Karpas-422 (cell line): ENCODE data around the gene IPMK. TPM values are rescaled to one million over a fixed set of nuclear protein-coding genes. Genes with fewer than 3 reads are reported as not detected.

ENCODE experiments used
- DNase-seq: peaks from one replicate; pipeline ENCODE4 v3.0.0-alpha.2; 2015
- H2AFZ ChIP-seq: fragments of 200-600 bp; sonication (generic); 2 replicates; pipeline ENCODE4 v1.6.1; 2014; ENCODE audit warnings: antibody characterized with exemption, low read length, mixed read lengths
- H3K27ac ChIP-seq: fragments of 200-600 bp; sonication (generic); 2 replicates; pipeline ENCODE4 v1.5.1; 2014; ENCODE audit warnings: mild to moderate bottlenecking, low read length, moderate library complexity
- H3K27me3 ChIP-seq: fragments of 200-600 bp; sonication (generic); 2 replicates; pipeline ENCODE4 v1.6.1; 2014; ENCODE audit warnings: low read length, mixed read lengths
- H3K36me3 ChIP-seq: fragments of 200-600 bp; sonication (generic); 2 replicates; pipeline ENCODE4 v1.6.1; 2014; ENCODE audit warnings: low read length, mixed read lengths; ENCODE audit not compliant: insufficient read depth
- H3K4me1 ChIP-seq: fragments of 200-600 bp; sonication (generic); 2 replicates; pipeline ENCODE4 v1.6.1; 2014; ENCODE audit warnings: mild to moderate bottlenecking, low read length, mixed read lengths
- H3K4me2 ChIP-seq: fragments of 200-600 bp; sonication (generic); 2 replicates; pipeline ENCODE4 v1.6.1; 2014; ENCODE audit warnings: low read length, low read depth, mild to moderate bottlenecking; ENCODE audit not compliant: poor library complexity, severe bottlenecking
- H3K4me3 ChIP-seq: fragments of 200-600 bp; sonication (generic); 2 replicates; pipeline ENCODE4 v1.5.1; 2014; ENCODE audit warnings: mild to moderate bottlenecking, antibody characterized with exemption, low read length, mixed read lengths
- H3K79me2 ChIP-seq: fragments of 200-600 bp; sonication (generic); 2 replicates; pipeline ENCODE4 v1.6.1; 2014; ENCODE audit warnings: mild to moderate bottlenecking, low read length, mixed read lengths
- H3K9ac ChIP-seq: fragments of 200-600 bp; sonication (generic); 2 replicates; pipeline ENCODE4 v1.6.0; 2014; ENCODE audit warnings: low read length
- H3K9me2 ChIP-seq: fragments of 200-600 bp; sonication (generic), shearing (Covaris generic); replicated peaks from 2 replicates; pipeline ENCODE4 v1.6.0; 2014; ENCODE audit warnings: mild to moderate bottlenecking, low read length, moderate library complexity; ENCODE audit not compliant: insufficient read depth
- H3K9me3 ChIP-seq: fragments of 300-700, 200-600 bp; sonication (generic); 2 replicates; pipeline ENCODE4 v1.6.1; 2014; ENCODE audit warnings: low read length, mixed read lengths
- H4K20me1 ChIP-seq: fragments of 200-600 bp; sonication (generic); 2 replicates; pipeline ENCODE4 v1.6.1; 2014; ENCODE audit warnings: mild to moderate bottlenecking, antibody characterized with exemption, low read length, low read depth; ENCODE audit not compliant: insufficient read depth
- total RNA-seq: library from RNA; depleted of rRNA; stranded (reverse); fragments of >200 nt; shearing (Covaris generic); gene quantifications from 2 replicates; pipeline ENCODE4 v1.2.3, GENCODE V29; 2014; ENCODE audit warnings: low replicate concordance

The IPMK gene
- total RNA-seq, 1 experiment from 2014 or later: 25.2 TPM

- no peak for DNase-seq
- H3K36me3 ChIP-seq: peaks cover 33% of the 10 kb centered on the region
- H3K4me1 ChIP-seq: peaks cover 9% of the 10 kb centered on the region
- no peak overlapping the region for H3K4me2 ChIP-seq
- no peaks in the 10 kb centered on the region for H3K27me3 ChIP-seq
- H3K9ac ChIP-seq: no peak overlapping the region
- peaks cover 98% of the 10 kb centered on the region for H3K79me2 ChIP-seq
- H3K4me3 ChIP-seq: no peak overlapping the region
- H2AFZ ChIP-seq: no peak overlapping the region
- H3K9me2 ChIP-seq: no peaks in the 10 kb centered on the region
- H3K9me3 ChIP-seq: no peaks in the 10 kb centered on the region
- no peak overlapping the region for H3K27ac ChIP-seq
- H4K20me1 ChIP-seq: no peaks in the 10 kb centered on the region; the same call in 1 of the 2 replicates
Measured at GRCh38 chr10:58275908-58276307, 8.2 kb upstream of the IPMK start.

- Histone ChIP-seq H3K27me3 (no peaks in the 10 kb centered on the region), H3K9me2 (no peaks in the 10 kb centered on the region), H2AFZ (no peak overlapping the region), H3K36me3 (peaks cover 31% of the 10 kb centered on the region), H3K4me3 (no peak overlapping the region), H3K27ac (no peak overlapping the region), H3K79me2 (peaks cover 98% of the 10 kb centered on the region), H3K4me2 (no peak overlapping the region), H3K4me1 (peaks cover 15% of the 10 kb centered on the region), H4K20me1 (no peaks in the 10 kb centered on the region; the same call in 1 of the 2 replicates), H3K9me3 (no peaks in the 10 kb centered on the region), H3K9ac (no peak overlapping the region)
- DNase-seq: no peak
Measured at GRCh38 chr10:58275261-58275660, 7.6 kb upstream of the IPMK start.

- H3K79me2 ChIP-seq: peaks cover 90% of the 10 kb centered on the region
- 0 out of 2 replicates have a peak, but pooled peaks cover 3% of the 10 kb centered on the region for H3K36me3 ChIP-seq
- peak overlapping the region; percentile 88 for H3K9ac ChIP-seq
- H2AFZ ChIP-seq: 0 out of 2 replicates have a peak overlapping the region, but pooled peaks have one; percentile 59
- peak overlapping the region; percentile 76 for H3K27ac ChIP-seq
- H3K27me3 ChIP-seq: no peaks in the 10 kb centered on the region
- H3K9me2 ChIP-seq: no peaks in the 10 kb centered on the region
- peaks cover 33% of the 10 kb centered on the region for H3K4me1 ChIP-seq
- H4K20me1 ChIP-seq: no peaks in the 10 kb centered on the region
- H3K4me3 ChIP-seq: peak overlapping the region; percentile 81
- peak overlapping the region; percentile 88 for H3K4me2 ChIP-seq
- H3K9me3 ChIP-seq: no peaks in the 10 kb centered on the region
- no peak for DNase-seq
Measured at GRCh38 chr10:58269782-58270290, 2.1 kb upstream of the IPMK start.

GRCh38 chr10:58268946-58269781 is 1.5 kb upstream of the IPMK start, which contains the start of gene CISD1:
Gene CISD1, plus strand, starts transcription at chr10:58269162. Its CDS starts 112 bp downstream, at chr10:58269274.
- Histone ChIP-seq H2AFZ (peak within 1 kb of the TSS; percentile 96), H3K9ac (peak within 1 kb of the TSS; percentile 88), H3K27ac (peak within 1 kb of the TSS; percentile 78), H4K20me1 (no peaks in the 10 kb centered on the region), H3K4me3 (peak within 1 kb of the TSS; percentile 81), H3K79me2 (peaks cover 90% of the 10 kb centered on the region), H3K36me3 (peaks cover 6% of the 10 kb centered on the region; the same call in 1 of the 2 replicates), H3K4me1 (peaks cover 40% of the 10 kb centered on the region), H3K9me3 (no peaks in the 10 kb centered on the region), H3K4me2 (peak within 1 kb of the TSS; percentile 99), H3K27me3 (no peaks in the 10 kb centered on the region), H3K9me2 (no peaks in the 10 kb centered on the region)
- peak; percentile 99 for DNase-seq

- H3K4me3 ChIP-seq: peak overlapping the region; percentile 81
- H3K4me2 ChIP-seq: peak overlapping the region; percentile 99
- no peak for DNase-seq
- H4K20me1 ChIP-seq: no peaks in the 10 kb centered on the region
- H3K9me3 ChIP-seq: no peaks in the 10 kb centered on the region
- H3K9me2 ChIP-seq: no peaks in the 10 kb centered on the region
- H2AFZ ChIP-seq: peak overlapping the region; percentile 96
- H3K27me3 ChIP-seq: no peaks in the 10 kb centered on the region
- H3K4me1 ChIP-seq: peaks cover 44% of the 10 kb centered on the region
- H3K79me2 ChIP-seq: peaks cover 90% of the 10 kb centered on the region
- peak overlapping the region; percentile 85 for H3K9ac ChIP-seq
- H3K27ac ChIP-seq: peak overlapping the region; percentile 78
- peaks cover 10% of the 10 kb centered on the region; the same call in 1 of the 2 replicates for H3K36me3 ChIP-seq
Measured at GRCh38 chr10:58268454-58268945, 806 bp upstream of the IPMK start.

- peak overlapping the region; percentile 80 for H3K27ac ChIP-seq
- peak overlapping the region; percentile 85 for H3K9ac ChIP-seq
- peaks cover 43% of the 10 kb centered on the region for H3K4me1 ChIP-seq
- H3K4me2 ChIP-seq: peak overlapping the region; percentile 99
- H4K20me1 ChIP-seq: no peaks in the 10 kb centered on the region
- DNase-seq: peak; percentile 84
- H3K9me2 ChIP-seq: no peaks in the 10 kb centered on the region
- no peaks in the 10 kb centered on the region for H3K9me3 ChIP-seq
- H3K79me2 ChIP-seq: peaks cover 90% of the 10 kb centered on the region
- H2AFZ ChIP-seq: peak overlapping the region; percentile 12; the same call in 1 of the 2 replicates
- H3K27me3 ChIP-seq: no peaks in the 10 kb centered on the region
- peaks cover 7% of the 10 kb centered on the region; the same call in 1 of the 2 replicates for H3K36me3 ChIP-seq
- H3K4me3 ChIP-seq: peak overlapping the region; percentile 81
Measured at GRCh38 chr10:58266826-58267712, 625 bp downstream of the IPMK start.

GRCh38 chr10:58266003-58266825 is 1.5 kb downstream of the IPMK start:
- peak overlapping the region; percentile 99 for H3K4me2 ChIP-seq
- no peaks in the 10 kb centered on the region for H4K20me1 ChIP-seq
- H3K4me3 ChIP-seq: peak overlapping the region; percentile 81
- peak overlapping the region; percentile 85 for H3K9ac ChIP-seq
- peak; percentile 78 for DNase-seq
- no peaks in the 10 kb centered on the region for H3K27me3 ChIP-seq
- H3K79me2 ChIP-seq: peaks cover 90% of the 10 kb centered on the region
- no peaks in the 10 kb centered on the region for H3K9me3 ChIP-seq
- no peak overlapping the region for H2AFZ ChIP-seq
- peaks cover 39% of the 10 kb centered on the region for H3K4me1 ChIP-seq
- peaks cover 7% of the 10 kb centered on the region; the same call in 1 of the 2 replicates for H3K36me3 ChIP-seq
- H3K27ac ChIP-seq: peak overlapping the region; percentile 80
- no peaks in the 10 kb centered on the region for H3K9me2 ChIP-seq
